ENCODE measurements around the gene SPTBN1.

DNA sequence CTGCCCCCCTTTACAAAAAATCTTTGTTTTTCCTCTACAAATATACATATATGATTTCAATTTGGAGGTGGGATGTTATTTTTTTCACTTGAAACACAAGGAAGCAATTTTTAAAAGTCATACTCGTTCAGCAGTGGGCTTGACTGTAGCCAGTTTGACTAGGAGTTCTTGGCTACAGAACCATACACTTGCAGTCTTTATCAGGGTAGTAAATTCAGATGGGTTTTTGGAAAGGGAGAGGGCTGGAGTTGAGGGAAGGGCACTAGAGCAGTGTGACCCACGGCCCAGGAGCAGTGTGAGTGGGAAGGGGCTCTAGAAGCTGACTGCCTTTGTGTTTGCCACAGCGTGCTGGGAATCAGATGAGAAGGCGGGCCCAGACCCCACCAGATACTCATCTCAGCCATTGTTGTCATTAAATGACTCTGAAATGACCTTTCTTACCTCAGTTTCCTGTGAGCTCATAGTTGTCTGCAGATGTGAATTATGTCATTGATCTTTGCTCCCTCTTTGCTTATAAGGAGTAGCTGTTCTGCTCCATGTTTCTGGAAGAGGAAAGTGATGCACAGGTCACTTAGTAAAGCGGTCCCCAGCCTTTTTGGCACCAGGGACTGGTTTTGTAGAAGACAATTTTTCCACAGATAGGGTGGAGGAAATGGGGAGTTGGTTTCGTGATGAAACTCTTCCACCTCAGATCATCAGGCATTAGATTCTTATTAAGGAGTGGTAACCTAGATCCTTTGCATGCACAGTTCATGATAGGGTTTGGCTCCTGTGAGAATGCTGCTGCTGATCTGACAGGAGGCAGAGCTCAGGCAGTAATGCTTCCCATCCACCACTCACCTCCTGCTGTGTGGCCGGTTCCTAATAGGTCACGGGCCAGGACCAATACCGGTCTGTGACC is 116.8 kb downstream of the SPTBN1 start:
- TF ChIP-seq EZH2 (IDR thresholded peaks at IDR 0.05; ENCODE audit: insufficient read depth, poor library complexity, severe bottlenecking) (no peak), EZH2phosphoT487 (IDR thresholded peaks at IDR 0.05; ENCODE audit: insufficient read depth, low read depth) (no peak)

All from GM23248 (cell line).